ENCODE data around the gene EIF4G3.

DNA sequence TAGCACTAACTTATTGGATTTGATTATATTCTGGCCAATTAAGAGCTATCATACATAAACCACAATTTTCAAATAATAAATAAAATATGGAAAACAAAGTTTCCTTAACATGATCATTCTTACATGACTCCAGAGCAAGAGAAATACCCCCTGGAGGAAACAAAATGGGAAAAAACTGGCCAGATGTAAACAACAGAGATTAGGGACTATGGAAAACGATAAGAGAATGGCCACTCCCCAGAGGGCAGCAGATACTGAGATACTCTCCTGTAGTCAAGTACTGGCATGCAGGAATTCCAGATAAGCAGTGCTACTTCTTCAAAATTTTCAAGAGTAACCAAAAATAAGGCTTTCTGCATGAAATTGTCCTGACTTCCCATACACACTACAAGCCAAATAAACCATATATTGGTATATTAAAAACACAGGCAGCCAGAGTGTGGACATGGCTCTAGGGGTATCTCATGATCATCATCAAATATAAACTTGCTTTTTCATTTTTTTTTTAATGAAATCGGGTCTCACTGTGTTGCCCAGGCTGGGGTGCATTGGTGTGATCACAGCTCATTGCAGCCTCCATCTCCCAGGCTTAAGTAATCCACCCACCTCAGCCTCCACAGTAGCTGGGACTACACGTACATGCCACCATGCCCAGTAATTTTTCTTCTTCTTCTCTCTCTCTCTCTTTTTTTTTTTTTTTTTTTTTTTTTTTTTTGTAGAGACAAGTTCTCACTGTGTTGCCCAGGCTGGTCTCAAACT lies 118.5 kb downstream of the EIF4G3 start:
- TF ChIP-seq, protein P1, sequence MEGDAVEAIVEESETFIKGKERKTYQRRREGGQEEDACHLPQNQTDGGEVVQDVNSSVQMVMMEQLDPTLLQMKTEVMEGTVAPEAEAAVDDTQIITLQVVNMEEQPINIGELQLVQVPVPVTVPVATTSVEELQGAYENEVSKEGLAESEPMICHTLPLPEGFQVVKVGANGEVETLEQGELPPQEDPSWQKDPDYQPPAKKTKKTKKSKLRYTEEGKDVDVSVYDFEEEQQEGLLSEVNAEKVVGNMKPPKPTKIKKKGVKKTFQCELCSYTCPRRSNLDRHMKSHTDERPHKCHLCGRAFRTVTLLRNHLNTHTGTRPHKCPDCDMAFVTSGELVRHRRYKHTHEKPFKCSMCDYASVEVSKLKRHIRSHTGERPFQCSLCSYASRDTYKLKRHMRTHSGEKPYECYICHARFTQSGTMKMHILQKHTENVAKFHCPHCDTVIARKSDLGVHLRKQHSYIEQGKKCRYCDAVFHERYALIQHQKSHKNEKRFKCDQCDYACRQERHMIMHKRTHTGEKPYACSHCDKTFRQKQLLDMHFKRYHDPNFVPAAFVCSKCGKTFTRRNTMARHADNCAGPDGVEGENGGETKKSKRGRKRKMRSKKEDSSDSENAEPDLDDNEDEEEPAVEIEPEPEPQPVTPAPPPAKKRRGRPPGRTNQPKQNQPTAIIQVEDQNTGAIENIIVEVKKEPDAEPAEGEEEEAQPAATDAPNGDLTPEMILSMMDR (IDR thresholded peaks at IDR 0.05; ENCODE audit: insufficient read depth, low read length, poor library complexity, severe bottlenecking), result no peak
- no peak for TF ChIP-seq EZH2phosphoT487 (conservative IDR thresholded peaks at IDR 0.05; ENCODE audit: low read length)
